NK-92 (cell line): ENCODE results near the gene LRIT3.

ENCODE experiments used
- DNase-seq: peaks from one replicate; lab custom pipeline; 2025; ENCODE audit not compliant: unreplicated experiment; lab: John Stamatoyannopoulos, UW

LRIT3 gene, protein sequence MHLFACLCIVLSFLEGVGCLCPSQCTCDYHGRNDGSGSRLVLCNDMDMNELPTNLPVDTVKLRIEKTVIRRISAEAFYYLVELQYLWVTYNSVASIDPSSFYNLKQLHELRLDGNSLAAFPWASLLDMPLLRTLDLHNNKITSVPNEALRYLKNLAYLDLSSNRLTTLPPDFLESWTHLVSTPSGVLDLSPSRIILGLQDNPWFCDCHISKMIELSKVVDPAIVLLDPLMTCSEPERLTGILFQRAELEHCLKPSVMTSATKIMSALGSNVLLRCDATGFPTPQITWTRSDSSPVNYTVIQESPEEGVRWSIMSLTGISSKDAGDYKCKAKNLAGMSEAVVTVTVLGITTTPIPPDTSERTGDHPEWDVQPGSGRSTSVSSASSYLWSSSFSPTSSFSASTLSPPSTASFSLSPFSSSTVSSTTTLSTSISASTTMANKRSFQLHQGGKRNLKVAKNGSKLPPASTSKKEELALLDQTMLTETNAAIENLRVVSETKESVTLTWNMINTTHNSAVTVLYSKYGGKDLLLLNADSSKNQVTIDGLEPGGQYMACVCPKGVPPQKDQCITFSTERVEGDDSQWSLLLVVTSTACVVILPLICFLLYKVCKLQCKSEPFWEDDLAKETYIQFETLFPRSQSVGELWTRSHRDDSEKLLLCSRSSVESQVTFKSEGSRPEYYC

DNA sequence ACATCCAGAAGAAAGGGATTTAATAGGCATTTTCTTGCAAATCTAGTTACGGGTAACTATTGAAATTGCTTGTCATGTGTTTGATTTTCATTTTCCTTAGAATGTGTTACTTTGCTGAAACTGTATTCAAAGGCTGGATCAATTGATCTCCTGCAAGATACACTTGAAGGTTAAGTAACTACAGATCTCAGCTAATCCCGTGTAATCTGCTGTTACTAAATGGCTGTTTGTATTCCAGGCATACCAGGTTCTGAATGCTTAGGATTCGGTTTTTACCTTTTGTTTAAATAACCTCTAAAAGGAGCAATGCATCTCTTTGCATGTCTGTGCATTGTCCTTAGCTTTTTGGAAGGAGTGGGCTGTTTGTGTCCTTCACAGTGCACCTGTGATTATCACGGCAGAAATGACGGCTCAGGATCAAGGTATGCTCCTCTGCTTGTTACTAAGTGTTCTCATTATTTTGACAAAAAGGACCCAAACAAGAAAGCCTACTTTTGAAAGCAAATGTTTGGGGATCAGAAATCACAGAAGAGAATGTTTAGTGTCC is at the start of gene LRIT3:
Gene LRIT3, plus strand, starts transcription at position 212 of the 547 bp plus-strand sequence. Its CDS starts 95 bp downstream, at position 307.
- DNase-seq = no peak

- no peak for DNase-seq
Observed at GRCh38 chr4:109798866-109799265, 49.0 kb upstream of the LRIT3 start.

- no peak for DNase-seq
Observed at GRCh38 chr4:109801099-109801789, 46.7 kb upstream of the LRIT3 start.

GRCh38 chr4:109801895-109802319 is 46.0 kb upstream of the LRIT3 start, which contains the start of gene CFI:
TSS of gene CFI (minus strand) at chr4:109801999. CDS start at chr4:109801971, 28 bp downstream.
- DNase-seq = no peak

DNA sequence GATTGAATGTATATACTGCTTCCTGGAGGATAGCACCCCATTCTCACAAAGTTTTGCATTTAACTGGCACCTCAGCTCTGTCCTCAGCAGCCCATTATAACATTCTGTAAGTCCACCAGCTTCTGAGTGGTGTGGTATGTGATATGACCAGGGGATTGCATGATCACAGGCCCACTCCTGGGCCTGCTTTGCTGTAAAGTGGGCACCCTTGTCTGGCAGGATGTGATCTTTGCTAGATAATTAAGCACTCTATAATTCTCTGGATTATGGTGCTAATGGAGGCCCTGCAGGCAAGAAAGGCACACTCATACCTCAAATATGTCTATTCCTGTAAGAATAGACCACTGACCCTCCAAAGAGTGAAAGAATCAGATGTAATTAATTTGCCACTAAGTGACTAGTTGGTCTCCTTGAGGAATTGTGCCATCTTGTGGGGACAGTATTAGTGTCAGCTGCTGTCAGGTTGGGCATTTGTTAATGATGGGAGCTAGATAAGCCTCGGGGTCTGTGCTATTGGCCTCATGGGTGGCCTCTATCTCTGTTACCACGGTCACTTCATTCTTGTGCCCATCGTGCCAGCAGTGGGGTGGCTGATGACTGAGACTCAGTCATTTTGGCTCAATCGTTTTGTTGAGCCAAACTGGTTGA is 43.9 kb upstream of the LRIT3 start:
- no peak for DNase-seq

DNA sequence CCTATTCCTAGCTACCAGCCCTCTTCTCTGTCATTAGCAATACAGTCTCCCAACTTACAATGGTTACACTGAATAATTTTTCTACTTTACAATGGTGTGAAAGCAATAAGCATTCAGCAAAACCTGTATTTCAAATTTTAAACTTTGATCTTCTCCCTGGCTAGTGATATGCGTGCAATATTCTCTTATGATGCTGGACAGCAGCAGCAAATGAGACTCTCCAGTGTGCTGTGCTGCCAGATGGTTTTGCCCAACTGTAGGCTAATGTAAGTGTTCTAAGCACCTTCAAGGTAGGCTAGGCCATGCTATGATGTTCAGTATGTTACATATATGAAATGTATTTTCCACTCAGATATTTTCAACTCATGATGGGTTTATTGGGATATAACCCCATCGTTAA is 38.3 kb upstream of the LRIT3 start:
- no peak for DNase-seq

GRCh38 chr4:109810552-109811387 is 37.1 kb upstream of the LRIT3 start:
- no peak for DNase-seq

DNA sequence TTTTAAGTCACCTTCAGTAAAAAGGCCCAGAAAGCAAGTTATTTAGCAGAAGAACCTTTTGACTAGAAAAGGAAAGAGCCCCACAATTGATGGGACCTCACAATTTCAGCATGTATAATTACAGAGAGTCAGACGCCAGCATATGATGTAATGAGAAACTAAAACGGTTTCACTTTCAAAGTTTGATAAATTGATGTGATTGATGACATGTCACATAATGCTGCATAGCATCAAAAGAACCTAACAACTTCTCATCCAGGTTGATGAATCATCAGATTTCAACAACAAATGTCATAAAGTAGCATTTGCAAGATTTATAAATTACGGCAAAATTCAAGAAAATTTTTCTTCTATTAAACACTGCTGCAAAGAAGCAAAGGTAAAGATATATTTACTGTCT is 36.2 kb upstream of the LRIT3 start:
- no peak for DNase-seq

DNA sequence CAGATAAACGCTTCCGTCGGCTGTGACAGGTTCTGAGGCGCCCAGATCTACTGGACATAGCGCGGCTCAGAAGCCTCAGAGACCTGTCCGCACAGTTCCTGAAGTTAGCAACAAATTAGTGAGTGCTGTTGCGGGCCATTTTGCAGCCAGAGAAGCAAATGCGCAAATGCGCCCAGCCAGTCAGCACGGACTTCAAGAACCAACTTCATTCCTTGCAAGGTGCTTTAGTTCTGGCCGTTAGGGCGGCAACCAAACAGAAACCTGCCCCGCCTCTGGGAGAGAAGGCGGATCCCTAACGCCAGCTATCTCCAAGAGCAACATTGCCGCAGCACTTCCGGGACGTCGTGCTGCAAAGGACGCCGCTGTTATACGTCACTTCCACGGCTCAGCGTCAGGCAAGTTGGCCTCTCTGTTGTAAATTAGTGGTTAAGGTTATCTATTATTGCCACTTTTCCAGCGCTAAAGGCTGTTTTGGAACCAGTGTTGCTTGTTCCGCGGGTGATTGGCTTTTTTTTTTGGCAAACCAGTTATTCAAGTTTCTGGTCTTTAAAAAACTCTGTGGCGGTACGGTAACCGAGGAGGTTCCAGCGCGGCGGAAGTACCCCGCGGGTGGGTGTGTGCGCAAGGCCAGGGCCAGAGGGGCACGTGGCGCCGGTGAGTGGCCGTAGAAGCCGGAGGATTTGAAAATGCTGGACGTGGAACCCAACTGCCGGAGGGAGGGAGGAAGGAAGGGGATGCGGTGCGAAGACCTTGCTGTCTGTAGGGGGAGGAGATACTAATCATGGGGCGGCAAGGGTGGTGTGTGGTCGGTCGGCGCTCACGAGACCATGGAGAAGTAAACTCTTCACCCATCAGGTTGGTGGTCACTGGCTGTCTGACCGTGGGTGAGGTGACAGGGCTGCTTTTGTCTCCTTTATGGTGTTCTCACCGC is 32.5 kb upstream of the LRIT3 start, which contains the start of gene GAR1:
Gene GAR1, plus strand, starts transcription at position 612 of the 931 bp plus-strand sequence. CDS start 403 bp downstream, outside the sequence.
- peak; percentile 35 for DNase-seq

DNA sequence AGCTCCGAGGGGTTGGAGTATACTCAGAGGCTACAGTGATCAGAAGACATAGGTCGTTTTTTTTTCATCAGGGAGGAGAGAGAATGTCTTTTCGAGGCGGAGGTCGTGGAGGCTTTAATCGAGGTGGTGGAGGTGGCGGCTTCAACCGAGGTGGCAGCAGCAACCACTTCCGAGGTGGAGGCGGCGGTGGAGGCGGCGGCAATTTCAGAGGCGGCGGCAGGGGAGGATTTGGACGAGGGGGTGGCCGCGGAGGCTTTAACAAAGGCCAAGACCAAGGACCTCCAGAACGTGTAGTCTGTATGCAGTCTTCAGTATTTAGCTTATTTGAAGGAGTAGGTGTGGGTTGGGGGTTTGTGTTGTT is 31.8 kb upstream of the LRIT3 start:
- no peak for DNase-seq

DNA sequence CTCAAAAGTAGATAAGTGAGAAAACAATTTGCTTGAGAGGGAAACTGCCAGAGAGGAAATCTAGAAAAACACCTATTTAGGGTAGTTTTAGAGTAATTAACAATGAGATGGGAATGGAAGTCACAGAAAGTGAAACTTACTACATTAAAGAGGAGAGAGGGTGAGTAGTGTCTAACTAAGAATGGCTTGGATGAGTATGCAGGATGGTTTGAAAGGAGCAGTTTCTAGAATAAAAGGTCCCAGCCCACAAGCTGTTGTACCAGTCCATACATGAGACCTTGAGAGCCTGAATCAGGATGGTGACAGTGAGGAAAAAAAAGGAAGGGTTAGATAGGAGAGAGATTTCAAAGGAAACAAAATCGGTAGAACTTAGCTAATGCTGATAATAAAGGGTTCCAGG is 31.0 kb upstream of the LRIT3 start:
- no peak for DNase-seq

GRCh38 chr4:109818268-109818667 is 29.6 kb upstream of the LRIT3 start:
- no peak for DNase-seq

- DNase-seq = no peak
Observed at GRCh38 chr4:109820563-109820962, 27.3 kb upstream of the LRIT3 start.

DNA sequence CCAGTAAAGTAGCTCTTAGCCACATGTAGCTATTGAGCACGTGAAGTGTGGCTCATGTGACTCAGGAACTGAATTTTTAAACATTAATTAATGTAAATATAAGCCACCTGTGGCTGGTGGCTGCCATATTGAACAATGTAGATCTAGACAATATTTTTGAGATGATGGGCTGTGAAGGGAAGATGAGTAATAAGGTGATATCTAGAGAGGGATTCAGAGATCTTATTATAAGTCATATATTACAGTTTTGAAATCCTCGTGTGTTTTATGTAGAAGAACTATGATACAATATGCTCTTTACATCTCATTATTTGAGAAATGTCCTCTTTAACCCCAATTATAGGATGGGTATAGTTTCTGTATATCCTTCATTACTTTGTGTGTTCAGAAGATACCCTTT is 26.7 kb upstream of the LRIT3 start:
- no peak for DNase-seq

DNA sequence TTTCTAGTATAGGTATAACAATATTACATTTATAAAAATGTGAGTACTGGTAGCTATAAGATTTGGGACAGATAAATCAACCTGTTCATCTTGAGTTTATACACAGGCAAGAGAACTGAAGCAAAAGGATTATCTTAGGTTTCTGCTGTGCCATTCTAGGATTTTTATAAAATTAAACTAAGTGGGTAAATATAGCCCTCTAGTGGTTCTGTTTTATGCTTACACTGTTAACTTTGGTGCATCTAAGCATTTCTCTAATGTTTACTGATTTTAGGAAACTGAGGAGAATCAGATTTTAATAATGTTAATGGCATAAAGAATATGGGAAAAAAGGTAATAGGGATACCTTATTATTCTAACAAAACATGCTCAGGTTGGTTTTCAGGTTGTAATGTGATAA is 21.2 kb upstream of the LRIT3 start:
- DNase-seq = no peak

DNA sequence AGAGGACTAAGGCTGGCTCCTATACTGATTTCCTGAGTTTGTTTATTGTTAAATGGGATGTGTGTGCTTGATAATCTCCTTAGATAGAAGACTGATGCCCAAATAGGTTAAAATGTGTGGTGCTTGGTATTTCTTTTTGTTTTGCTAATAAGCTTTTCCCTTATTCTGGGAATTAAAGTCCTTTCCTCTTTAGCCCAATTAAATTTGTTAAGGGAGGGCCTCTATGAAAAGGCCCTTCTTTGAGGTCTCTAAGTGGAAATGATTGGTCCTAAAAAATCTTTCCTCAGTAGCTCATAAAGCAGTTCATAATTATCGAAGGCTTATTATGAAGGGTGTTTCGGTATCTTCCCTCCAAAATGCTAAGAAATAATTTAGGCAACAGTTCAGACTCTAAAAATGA is 20.2 kb upstream of the LRIT3 start, which contains the start of gene RRH:
Gene RRH, plus strand, starts transcription at position 301 of the 400 bp plus-strand sequence. Its CDS starts 56 bp downstream, at position 357.
- DNase-seq = no peak

DNA sequence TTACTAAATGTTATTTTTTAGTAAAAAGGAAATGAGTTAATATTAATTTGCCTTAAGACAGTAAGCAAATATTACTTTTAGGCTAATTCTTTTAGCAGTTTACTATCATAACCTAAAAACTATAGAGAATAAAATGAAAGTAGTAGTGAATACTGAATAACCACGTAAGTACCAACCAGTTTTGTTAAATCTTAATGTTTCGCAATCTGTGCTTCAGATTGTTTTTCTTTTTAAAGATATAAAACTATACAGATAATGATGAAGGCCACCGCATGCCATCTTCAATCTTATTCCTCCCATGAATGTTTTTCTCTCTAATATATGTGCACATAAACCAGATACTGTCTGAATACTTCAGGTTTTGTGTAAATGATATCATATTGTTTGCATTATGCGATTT is 14.2 kb upstream of the LRIT3 start:
- DNase-seq = no peak

DNA sequence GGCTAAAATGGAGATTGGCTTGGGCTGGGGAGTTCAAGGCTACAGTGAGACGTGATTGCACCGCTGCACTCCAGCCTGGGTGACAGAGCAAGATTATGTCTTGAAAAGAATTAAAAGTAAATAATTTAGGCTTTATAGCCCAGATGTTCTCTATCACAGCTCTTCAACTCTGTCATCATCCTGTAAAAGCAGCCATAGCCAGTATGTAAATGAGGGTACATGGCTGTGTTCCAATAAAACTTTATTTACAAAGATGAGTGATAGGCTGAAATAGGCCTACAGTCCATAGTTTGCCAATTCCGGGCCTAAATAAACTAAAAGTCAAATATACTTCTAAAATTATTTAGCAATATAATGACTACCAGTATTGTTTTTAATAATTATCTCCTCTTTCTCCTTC is 10.9 kb upstream of the LRIT3 start:
- DNase-seq = no peak
